Measurements from ENCODE around the gene KRT12. TPM values are rescaled to one million over a fixed set of nuclear protein-coding genes. Genes with fewer than 3 reads are reported as not detected.

KRT12 gene
- total and polyA plus RNA-seq, 9 of the 15 experiments (the other 6 are each of a cell fraction or from before 2014, with no cell fraction given): 0.18 to 7.0 (median 2.2) TPM

GRCh38 chr17:40915721-40916256 lies 48.8 kb upstream of the KRT12 start:
- no peak overlapping the region for H3K9ac ChIP-seq (ENCODE audit: insufficient read depth in 1 of 2, low read depth in 2 of 2, low read length in 2 of 2)
- H3K9me3 ChIP-seq (replicated peaks; ENCODE audit: control insufficient read depth, insufficient read depth, low read depth, low read length): no peaks in the 10 kb centered on the region
- H3K4me1 ChIP-seq (replicated peaks in 1 of 2; ENCODE audit: control insufficient read depth in 2 of 2, insufficient read depth in 2 of 2, low read length in 2 of 2): no peaks in the 10 kb centered on the region
- FAIRE-seq (no peak), DNase-seq (ENCODE audit: extremely low read depth in 1 of 4, low spot score in 3 of 4) (no peak), ATAC-seq (no peak)
- no peaks in the 10 kb centered on the region for H3K36me3 ChIP-seq (ENCODE audit: control insufficient read depth, insufficient read depth, low read length)
- intact Hi-C loops (cut with micrococcal nuclease) (no loop called here), in situ Hi-C loops (cut with MboI) (no loop called here)
- H3K9me1 ChIP-seq (ENCODE audit: control insufficient read depth, insufficient read depth, low read length): no peaks in the 10 kb centered on the region
- no peak overlapping the region for H2AFZ ChIP-seq (ENCODE audit: low read depth, low read length)
- no peak overlapping the region for H3K4me3 ChIP-seq
- ChIA-PET POLR2A (interaction anchor here (0.6 kb wide), 2 partner anchors 718 to 740 kb away, joined by 3 read pairs; no protein-coding TSS in a partner anchor), CTCF (ENCODE audit: low intra/inter-chr PET ratio) (no interaction called here)
- H3K4me2 ChIP-seq (ENCODE audit: insufficient read depth, low read length): no peak overlapping the region
- peaks cover 12 to 18% of the 10 kb centered on the region in 2 experiments; a peak in 4 of 5 replicates for H3K27me3 ChIP-seq (ENCODE audit: control insufficient read depth in 2 of 2, insufficient read depth in 2 of 2, low read length in 2 of 2)
- BruUV-seq (replicated peaks): no TSS peak
- 0% methylated on average over 2 of the region's 2 CpGs for WGBS (ENCODE audit: insufficient coverage, low coverage, missing lambda C conversion rate)
- no peak overlapping the region for H3K27ac ChIP-seq (ENCODE audit: extremely low read depth, low read depth, low read length)
- no peaks in the 10 kb centered on the region for H4K20me1 ChIP-seq (replicated peaks; ENCODE audit: control insufficient read depth, insufficient read depth, low read length)
- H3K79me2 ChIP-seq (ENCODE audit: control insufficient read depth, insufficient read depth, low read length): no peaks in the 10 kb centered on the region
- TF ChIP-seq FOSL1 (tag; conservative IDR thresholded peaks at IDR 0.05) (no peak), RUNX1 (IDR thresholded peaks at IDR 0.05; ENCODE audit: low read depth) (no peak), KAT2B (IDR thresholded peaks at IDR 0.05; ENCODE audit: low read depth, low read length) (no peak), ADNP (tag; IDR thresholded peaks at IDR 0.05) (no peak), PATZ1 (CRISPR knock-in tag; IDR thresholded peaks at IDR 0.05; ENCODE audit: borderline replicate concordance) (no peak), RBFOX2 (IDR thresholded peaks at IDR 0.05; ENCODE audit: low read depth, low read length) (no peak), ZNF766 (CRISPR knock-in tag; conservative IDR thresholded peaks at IDR 0.05) (no peak), MGA (IDR thresholded peaks at IDR 0.05) (no peak), HMGN3 (IDR thresholded peaks at IDR 0.05; ENCODE audit: borderline replicate concordance, extremely low read depth, insufficient read length, low read depth, low read length) (no peak)
